WTC11 (cell line): ENCODE results near the gene SLX4.

Experiments used
- CREM ChIP-seq: sonication (generic); formaldehyde crosslinking; IDR thresholded peaks from 2 replicates; pipeline ENCODE4 v1.8.1; 2022; ENCODE audit warnings: mild to moderate bottlenecking, missing genetic modification reagents, moderate library complexity
- CTCF ChIP-seq: fragments of 200-600 bp; IDR thresholded peaks from 2 replicates; pipeline ENCODE4 v1.8.0; 2022; ENCODE audit warnings: antibody characterized with exemption
- FOXK1 ChIP-seq: sonication (generic); formaldehyde crosslinking; IDR thresholded peaks from 2 replicates; pipeline ENCODE4 v1.8.0; 2022; ENCODE audit warnings: mild to moderate bottlenecking, moderate library complexity, missing genetic modification reagents
- FOXP4 ChIP-seq: sonication (generic); formaldehyde crosslinking; IDR thresholded peaks from 2 replicates; pipeline ENCODE4 v1.8.0; 2022; ENCODE audit warnings: mild to moderate bottlenecking, missing genetic modification reagents
- GABPB1 ChIP-seq: sonication (generic); formaldehyde crosslinking; IDR thresholded peaks from 2 replicates; pipeline ENCODE4 v1.8.1; 2023; ENCODE audit warnings: mild to moderate bottlenecking, missing genetic modification reagents
- IRF1 ChIP-seq: sonication (generic); formaldehyde crosslinking; IDR thresholded peaks from 2 replicates; pipeline ENCODE4 v1.8.0; 2023; ENCODE audit warnings: missing genetic modification reagents
- JUN ChIP-seq: sonication (generic); formaldehyde crosslinking; IDR thresholded peaks from 2 replicates; pipeline ENCODE4 v1.8.0; 2023; ENCODE audit warnings: mild to moderate bottlenecking, missing genetic modification reagents
- MAX ChIP-seq: sonication (generic); formaldehyde crosslinking; IDR thresholded peaks from 2 replicates; pipeline ENCODE4 v1.8.0; 2022; ENCODE audit warnings: mild to moderate bottlenecking, missing genetic modification reagents
- NFE2L1 ChIP-seq: sonication (generic); formaldehyde crosslinking; IDR thresholded peaks from 2 replicates; pipeline ENCODE4 v1.8.1; 2023; ENCODE audit warnings: missing genetic modification reagents
- TCF7 ChIP-seq: sonication (generic); formaldehyde crosslinking; IDR thresholded peaks from 2 replicates; pipeline ENCODE4 v1.8.0; 2022; ENCODE audit warnings: mild to moderate bottlenecking, low read depth, missing genetic modification reagents, moderate library complexity
- USF2 ChIP-seq: sonication (generic); formaldehyde crosslinking; IDR thresholded peaks from 2 replicates; pipeline ENCODE4 v1.8.1; 2023; ENCODE audit warnings: mild to moderate bottlenecking, missing genetic modification reagents, moderate library complexity
- ZNF121 ChIP-seq: sonication (generic); formaldehyde crosslinking; IDR thresholded peaks from 2 replicates; pipeline ENCODE4 v1.8.0; 2023; ENCODE audit warnings: missing genetic modification reagents
- TF ChIP-seq, protein P1 (sequence below): sonication (generic); formaldehyde crosslinking; IDR thresholded peaks from 2 replicates; pipeline ENCODE4 v1.8.1; 2023; ENCODE audit warnings: mild to moderate bottlenecking, missing genetic modification reagents

DNA sequence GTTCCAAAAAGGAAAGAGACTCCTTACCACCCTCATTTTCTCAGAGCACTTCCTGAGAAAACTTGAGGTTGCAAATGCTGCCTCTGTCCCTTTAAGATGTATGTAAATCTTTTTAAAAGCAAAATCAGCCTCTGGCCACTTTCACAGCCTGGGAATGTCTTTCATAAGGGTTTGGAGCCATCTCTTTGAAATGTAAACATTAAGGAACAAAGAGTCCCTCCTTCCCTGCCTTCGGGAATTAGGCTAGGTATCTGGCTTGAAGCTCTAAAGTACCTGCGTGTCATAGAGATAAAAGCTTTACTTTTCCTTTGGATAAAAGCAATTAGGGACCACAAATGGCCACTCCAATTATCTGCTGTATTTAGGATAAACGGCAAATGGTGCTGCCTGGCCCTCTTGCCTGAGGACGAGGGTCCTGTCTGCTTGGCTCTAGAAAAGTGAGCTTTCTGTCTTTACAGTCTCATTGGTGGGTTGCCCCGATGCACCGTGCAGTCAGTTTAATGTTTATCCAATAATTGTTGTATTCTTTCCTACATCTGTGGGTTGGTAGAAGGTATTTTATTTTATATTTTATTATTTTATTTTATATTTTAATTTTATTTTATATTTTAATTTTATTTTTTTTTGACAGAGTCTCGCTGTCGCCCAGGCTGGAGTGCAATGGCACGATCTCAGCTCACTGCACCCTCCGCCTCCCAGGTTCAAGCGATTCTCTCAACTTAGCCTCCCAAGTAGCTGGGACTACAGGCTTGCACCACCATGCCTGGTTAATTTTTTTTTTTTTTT, 58.1 kb downstream of the SLX4 start:
- TF ChIP-seq NFE2L1 (no peak), MAX (CRISPR knock-in tag) (no peak), CTCF (no peak), ZNF121 (CRISPR knock-in tag) (no peak), FOXK1 (CRISPR knock-in tag) (no peak), TCF7 (no peak), GABPB1 (CRISPR knock-in tag) (no peak), CREM (no peak), USF2 (no peak), JUN (CRISPR knock-in tag) (no peak), IRF1 (CRISPR knock-in tag) (no peak), FOXP4 (CRISPR knock-in tag) (no peak)
- TF ChIP-seq, protein P1, sequence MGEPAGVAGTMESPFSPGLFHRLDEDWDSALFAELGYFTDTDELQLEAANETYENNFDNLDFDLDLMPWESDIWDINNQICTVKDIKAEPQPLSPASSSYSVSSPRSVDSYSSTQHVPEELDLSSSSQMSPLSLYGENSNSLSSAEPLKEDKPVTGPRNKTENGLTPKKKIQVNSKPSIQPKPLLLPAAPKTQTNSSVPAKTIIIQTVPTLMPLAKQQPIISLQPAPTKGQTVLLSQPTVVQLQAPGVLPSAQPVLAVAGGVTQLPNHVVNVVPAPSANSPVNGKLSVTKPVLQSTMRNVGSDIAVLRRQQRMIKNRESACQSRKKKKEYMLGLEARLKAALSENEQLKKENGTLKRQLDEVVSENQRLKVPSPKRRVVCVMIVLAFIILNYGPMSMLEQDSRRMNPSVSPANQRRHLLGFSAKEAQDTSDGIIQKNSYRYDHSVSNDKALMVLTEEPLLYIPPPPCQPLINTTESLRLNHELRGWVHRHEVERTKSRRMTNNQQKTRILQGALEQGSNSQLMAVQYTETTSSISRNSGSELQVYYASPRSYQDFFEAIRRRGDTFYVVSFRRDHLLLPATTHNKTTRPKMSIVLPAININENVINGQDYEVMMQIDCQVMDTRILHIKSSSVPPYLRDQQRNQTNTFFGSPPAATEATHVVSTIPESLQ (CRISPR knock-in tag) = no peak
